NCI-H460 (cell line): Measurements from ENCODE around the gene MADD. TPM values are rescaled to one million over a fixed set of nuclear protein-coding genes. Genes with fewer than 3 reads are reported as not detected.

Source experiments
- DNase-seq: peaks from one replicate; pipeline ENCODE4 v3.0.0-alpha.2; 2016; ENCODE audit warnings: low read depth; ENCODE audit errors: extremely low read depth
- total RNA-seq: library from RNA; depleted of rRNA; stranded (reverse); fragments of >200 nt; shearing (Covaris generic); gene quantifications from 2 replicates; pipeline ENCODE4 v1.2.3, GENCODE V29; 2014

MADD gene
- total RNA-seq, 1 experiment from 2014 or later: 15.2 TPM

DNA sequence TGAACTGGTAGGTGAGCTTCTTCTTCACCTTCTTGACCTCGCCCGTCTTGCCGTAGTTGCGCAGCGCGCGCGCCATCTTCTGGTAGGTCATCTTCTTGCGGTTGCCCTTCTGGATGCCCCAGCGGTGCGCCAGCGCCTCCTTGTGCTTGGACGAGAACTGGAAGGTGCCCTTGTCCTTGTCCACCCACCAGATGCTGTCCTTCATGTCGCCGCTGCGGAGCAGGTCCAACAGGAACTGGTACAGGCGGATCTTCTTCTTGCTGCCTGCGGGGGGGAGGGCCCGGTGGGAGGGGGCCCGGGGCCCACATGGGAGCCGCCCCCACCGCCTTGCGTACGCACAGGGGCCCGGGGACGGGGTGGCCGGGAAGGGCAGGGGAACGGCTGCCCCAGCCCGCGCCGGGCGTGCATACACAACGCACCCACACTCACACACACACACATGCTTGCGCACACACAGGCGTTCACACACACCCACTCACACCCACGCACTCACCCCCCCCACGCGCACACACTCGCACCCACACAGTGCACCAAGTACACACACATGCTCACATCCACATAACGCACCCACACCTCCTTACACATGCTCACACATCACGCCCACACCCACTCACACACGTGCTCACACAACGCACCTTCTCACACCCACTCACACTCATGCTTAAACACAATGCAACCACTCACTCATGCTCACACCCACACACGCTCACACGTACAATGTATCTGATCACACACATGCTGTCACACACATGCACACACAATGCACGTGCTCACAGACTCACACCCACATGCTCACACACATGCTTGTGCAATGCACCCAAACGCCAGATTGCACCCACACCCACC, 85.6 kb downstream of the MADD start:
- peak; percentile 89 for DNase-seq

DNA sequence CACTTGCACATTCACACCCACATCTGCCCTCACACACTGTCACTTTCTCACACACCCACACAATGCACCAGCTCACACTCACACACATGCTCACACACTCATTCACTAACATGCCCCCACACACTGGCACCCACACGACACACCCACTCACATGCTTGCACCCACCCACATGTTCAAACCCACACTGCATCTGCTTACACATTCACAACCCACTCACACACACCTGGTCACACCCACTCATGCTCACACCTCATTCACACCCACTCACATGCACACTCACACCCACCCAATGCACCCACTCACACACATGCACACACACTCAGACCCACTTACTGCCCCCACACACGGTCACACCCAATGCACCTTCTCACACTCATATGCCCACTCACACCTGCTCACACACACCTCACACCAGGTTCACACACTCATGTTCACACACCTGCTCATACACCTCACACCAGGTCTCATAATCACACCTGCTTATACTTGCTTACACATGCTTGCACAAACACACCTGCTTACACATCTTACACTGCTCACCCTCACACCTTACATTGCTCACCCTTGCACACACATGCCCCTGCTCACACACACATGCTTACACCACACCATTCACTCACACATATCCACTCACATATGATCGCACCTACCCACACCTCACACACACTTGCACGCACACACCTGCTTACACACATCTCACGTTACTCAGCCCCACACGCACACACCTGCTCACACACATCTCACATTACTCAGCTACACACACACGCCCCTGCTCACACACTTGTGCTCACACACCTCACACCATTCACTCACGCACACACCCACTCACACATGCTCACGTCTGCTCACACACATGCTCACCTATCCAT, 86.4 kb downstream of the MADD start:
- DNase-seq: no peak

DNA sequence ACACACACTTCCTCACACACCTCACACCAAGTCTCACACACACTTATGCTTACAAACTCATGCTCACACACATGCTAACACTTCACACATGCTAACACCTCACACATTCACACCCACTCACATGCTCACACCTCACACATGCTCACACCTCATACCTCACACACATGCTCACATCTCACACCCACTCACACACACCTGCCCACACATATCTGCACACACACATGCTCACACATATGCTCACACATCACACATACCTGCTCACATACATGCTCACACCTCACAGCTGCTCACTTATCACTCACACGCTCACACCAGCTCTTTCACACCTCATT, 87.0 kb downstream of the MADD start:
- no peak for DNase-seq

DNA sequence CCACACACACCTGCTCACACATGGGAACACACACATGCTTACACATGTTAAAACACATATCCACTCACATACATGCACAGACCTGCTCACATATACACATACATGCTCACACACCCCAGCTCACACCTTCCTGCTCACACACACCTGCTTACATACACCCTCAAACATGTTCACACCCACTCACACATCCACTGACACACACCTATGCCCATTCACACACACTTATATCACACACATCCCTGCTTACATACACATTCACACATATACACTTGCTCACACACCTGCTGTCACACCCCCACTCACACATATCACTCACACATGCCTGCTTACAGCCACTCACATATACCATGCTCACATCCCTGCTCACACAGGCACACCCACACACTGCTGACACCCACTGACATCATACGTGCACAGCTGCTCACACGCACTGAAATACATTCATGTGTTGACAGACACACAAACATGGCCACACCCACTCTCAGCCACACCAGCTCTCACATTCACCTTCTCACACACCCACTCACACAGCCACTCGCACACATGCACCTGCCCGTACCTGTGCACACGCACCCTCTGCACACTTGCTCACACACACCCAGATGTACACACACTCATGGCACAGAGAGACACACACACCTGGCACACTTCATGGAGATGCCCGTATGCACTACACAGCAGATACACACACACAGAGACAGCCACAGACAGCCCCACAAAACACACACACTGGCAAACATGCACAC, 88.2 kb downstream of the MADD start:
- DNase-seq: no peak

DNA sequence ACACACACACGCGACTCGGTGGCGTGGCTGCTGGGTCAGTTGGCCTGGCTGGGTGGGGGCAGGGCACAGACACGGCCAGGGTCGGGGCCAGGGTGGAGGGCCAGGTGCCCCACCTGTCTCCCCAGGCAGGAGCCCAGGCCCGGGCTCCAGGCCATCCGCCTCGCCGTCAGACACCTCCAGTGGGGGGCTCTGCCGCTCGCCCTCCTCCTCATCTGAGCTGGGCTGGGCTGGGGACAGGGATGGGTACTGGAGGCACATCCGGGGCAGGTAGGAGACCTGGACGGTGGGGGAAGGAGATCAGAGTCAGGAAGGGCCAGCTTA, 88.8 kb downstream of the MADD start:
- no peak for DNase-seq

DNA sequence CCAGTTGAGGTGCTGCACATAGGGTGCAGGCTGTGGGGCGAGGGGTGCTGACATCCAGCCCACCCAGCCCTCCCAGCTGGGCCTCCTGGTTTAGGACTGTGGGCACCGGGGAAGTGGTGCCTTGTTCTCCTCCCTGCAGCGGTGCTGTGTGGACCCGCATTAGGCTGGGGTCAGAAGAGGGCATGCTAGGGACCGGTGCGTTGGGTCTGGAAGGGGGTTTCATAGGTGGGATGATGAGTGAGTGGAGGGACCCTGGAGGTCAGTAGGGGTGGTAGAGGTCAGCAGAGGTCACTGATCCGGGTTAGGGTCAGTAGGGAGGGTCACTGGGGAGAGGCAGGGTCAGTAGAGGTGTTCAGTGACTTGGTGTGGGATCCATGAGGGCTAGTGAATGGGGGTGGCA, 89.2 kb downstream of the MADD start:
- DNase-seq: no peak

DNA sequence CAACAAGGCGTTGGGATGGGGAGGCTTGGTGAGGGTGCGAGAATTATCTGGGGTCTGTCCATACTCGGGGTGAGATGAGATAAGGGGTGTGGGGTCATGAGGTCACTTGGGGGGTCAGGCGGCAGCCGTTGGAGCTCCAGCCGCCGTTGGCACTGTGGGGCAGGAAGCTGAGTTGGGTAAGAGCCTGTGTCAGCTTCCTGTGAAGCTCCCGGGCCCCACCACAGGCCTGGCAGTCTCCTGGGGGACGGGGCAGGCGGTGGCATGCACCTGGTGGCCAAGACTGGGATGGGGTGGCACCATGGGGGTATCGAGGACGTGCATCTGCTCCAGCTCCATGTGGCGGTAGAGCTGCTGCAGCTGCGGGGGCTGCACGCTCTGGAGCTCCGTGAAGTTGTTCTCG, 89.7 kb downstream of the MADD start:
- no peak for DNase-seq

DNA sequence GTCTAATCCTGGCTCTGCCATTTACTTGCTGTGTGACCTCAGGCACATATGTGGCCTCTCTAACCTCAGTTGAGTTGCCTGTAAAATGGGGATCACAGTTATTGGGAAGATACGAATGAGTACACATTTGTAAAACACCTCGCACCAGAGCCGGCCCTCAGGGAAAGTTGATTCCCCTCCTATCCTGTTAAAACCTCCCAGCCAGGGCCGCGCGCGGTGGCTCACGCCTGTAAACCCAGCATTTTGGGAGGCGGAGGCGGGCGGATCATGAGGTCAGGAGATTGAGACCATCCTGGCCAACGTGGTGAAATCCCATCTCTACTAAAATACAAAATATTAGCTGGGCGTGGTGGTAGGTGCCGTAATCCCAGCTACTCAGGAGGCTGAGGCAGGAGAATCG, 90.4 kb downstream of the MADD start:
- no peak for DNase-seq

DNA sequence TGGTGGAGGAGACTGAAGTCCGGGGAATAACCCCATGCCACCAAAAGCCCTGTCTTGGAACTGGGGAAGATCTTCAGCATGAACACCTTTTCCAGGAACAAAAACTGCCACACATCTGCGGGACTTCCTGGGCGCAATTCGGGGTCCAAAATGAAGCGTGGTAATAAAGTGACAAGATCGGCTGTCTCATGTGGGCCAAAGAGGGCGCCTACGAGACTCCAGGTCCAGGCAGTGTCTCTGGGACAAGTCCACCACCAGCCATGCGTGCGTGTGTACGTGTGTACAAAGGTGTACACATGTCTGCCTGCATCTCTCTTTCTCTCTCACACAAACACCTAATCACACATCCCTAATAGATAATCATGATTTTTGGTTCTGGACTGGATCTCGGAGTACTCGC, 91.5 kb downstream of the MADD start:
- no peak for DNase-seq

DNA sequence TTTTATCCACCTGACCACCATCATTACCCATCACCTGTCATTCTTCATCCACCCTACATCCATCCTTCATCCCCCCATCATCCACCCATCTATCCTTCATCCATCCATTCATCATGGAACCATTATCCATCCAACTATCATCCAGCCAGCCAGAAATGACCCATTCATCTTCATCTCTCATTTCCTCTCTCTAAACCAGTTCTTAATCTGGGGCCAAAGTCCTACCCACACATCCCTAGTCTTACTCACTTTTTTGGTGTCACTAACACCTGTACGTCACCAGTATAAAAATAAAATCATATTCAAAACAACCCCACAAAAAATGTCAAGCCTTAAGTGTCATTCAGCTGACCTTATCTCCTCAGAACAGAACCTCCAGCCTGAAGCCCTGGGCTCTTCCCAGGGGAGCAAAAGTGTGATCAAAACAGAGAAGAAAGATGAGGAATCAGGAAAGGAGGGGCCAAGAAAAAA, 96.1 kb downstream of the MADD start:
- no peak for DNase-seq

DNA sequence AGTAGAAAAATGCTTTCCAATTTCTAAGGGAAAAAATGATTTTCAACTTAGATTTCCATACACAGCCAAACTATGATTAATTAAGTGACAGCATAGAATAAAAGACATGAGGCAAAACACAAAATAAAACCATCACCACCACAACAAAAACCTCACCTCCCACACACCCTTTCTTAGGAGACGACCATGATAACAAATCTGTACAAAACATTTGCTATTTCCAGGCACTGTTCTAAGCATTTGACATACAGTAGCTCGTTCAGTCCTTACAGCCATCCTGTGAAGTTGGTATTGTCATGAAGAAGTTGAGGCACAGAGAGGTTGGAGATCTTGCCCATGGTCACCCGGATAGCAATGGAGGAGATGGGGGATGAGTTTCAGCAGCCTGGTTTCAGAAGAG, 99.7 kb downstream of the MADD start:
- no peak for DNase-seq

DNA sequence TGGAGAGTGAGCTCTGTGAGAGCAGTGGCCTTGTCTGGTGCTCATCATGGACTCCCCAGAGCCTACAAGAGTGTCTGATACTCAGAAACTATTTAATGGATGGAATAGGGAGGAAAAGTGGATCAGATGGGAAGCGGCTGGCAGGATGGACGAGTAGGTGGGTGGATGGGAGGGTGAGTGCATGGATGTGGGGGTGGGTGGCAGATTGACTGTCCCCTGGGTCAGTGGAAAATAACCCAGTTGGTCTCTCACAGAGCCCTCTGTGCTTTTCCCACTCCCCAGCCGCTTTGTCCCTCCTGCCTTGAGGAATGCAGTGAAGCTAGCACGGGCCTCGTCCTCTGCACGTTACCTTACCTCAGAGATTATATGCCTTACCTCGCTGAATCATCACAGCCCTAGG, 102.5 kb downstream of the MADD start:
- DNase-seq: no peak

DNA sequence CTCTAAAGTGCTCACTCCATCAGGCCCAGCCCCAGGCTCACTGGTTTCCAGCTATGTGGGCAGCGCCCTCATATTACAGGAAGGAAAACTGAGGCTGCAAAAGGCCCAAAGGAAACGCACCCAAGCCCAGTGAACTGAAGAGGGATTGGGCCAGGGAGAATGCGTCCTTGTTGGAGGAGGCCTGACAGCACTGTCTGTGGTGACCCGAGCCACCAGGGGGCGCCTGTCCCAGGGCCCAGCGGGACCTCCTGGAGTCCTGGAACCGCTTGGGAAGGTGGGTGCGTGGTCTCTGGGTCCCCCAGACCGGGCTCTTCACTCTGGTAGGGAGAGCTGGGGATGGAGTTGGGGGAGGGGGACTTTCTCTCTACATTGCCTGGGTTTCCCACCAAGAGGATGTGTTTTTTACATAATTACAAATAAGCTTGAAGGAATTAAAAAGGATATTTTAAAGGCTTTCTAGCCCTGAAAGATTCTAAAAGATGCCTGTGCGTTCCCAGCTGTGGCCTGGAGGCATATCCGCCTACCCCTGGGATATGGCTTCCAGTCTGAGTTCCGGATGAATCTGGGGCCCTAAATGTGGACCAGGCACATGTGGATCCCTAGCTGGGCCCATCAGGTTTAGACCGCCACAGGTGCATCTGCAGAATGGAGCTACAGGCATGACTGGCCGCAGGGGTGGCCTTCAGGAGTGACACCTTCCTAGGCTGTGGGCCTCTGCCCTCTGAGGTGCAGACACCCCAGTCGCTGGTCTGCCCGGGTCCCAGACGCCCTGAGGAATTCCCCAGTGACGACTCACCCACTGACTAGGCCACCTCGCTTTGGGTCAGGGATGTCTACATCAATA, 104.2 kb downstream of the MADD start:
- peak; percentile 54 for DNase-seq

DNA sequence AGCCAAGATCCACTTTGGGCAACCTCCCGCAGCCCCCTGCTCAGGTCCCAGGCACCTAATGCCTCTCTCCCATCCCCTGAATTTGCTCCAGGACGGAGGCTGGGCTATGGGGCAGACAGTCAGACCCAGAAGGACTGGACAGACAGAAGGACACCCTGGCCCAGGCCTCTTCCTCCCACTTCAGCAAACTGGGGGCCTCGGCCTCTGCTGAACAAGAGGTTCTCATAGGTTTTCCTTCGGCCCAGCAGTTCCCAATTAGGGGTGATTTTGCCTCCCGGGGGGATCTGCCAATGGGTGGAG, 104.7 kb downstream of the MADD start:
- no peak for DNase-seq

DNA sequence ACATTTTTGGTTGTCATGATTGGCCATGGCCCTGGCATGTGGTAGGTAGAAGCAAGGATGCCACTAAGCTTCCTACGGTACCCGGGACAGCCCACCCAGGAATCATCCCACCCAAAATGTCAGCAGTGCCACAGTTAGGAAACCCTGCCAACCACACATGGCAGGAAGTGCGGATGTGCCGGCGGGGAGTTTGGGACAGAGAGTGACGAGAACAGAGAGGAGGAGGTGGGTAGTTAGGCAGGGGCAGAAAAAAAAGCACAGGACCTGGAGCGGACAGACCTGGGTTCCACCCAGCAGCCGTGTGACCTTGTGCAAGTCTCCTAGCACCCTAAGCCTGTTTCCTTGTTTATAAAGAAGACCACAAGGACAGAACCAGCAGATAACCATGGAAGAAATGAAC, 105.1 kb downstream of the MADD start:
- no peak for DNase-seq

DNA sequence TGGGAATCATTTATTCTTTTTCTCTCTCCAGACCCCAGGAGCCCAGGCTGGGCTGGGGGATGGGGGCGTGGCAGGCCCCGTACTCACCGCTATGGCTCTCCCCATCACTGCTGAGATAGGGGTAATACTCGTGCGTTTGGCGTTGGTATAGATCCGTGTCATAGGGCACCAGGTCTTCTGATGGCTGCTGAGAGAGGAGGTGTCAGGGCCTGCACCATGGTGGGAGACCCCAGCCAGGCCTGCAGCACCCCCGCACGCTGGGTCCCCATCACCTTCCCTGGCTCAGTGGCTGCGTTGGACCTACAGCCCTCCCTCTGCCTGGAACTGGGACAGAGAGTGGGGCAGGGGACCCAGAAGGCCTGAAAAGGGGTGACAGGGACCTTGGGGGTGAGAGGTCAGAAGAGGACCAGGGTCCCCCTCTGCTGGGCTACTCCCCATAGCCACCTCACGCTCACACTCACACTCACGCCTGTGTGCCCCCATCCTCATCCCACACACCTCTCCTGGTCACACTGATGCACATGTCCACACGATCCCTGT, 105.7 kb downstream of the MADD start:
- no peak for DNase-seq

DNA sequence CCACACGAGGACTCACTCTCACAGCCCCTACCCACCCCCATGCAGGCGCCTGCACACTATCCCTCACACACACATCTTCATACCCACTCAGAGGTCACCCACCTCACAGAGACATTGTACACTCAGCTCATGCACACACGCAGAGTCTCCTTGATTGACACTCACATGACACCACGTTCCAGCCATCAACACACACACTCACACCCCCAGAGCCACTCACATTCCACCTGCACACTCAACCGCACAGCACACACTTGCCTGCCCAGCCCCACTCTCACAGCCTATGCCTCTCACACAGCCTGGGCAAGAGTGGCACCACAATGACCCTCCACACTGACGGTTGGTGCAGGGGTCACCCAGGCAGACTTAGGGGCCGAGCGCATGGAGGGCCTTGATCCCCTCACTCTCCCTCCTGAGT, 106.2 kb downstream of the MADD start:
- no peak for DNase-seq

DNA sequence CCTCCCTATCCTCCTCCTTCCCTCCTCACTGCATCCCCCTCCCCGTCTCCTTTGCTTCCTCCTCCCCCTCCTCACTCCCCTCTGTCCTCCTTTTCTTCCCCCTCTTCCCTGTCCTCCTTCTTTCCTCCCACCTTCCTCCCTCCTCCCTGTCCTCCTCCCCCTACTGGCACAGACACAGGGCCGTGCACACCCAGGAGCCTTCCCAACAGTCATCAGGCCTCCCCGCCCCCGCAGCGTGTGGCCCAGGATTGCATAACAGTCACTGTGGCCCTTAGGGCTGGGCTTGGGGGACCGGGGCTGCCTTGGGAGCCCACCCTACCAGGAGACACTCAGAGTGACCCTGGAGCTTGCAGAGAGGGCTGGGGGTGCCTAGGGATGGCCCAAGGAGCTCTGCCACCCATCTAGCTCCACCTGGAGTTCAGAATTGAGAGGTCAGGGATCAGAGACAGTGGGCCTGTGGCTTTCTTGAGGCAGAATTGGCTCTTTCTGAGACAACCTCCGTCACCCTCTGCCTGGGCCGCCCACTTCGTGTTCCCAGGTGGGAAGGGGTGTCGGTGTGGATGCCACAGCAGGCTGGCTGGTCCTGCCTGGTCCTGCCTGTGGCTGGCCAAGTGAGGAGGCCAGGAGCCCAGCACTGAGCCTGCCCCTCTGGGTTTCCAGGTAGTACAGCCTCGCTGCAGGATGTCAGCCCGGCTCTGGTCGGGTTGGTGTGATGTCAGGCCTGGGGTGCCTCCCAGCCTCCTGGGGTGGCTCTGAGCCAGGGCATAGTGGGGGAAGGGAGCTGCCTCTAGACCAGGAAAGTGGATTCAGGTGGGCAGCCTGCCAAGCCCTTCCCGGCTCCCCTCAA, 106.8 kb downstream of the MADD start:
- no peak for DNase-seq

DNA sequence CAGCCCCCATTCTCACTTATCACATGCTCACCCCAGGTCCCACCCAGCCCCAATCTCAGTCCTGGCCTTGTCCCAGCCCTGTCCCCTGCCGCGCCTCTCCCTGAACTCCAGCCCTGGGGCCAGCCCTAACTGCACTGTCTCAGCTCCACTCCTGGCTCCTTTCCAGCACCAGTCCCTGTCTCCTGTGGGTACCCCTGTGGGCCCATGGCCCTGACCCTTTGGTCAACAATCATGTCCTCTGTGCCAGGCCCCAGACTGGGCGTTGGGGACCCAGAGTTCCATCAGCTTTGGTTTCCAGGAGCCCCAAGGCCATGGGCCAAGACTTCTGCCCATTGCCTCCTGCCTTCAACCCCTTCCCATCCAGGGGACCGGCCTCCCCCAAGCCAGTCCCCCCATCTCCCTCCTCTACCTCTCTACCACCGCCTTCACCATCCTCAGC, 107.7 kb downstream of the MADD start:
- no peak for DNase-seq
